GM20000 (cell line): ENCODE data around the gene C1orf74.

Experiments
- DNase-seq: peaks from one replicate; pipeline ENCODE4 v3.0.0; 2012; ENCODE audit warnings: low spot score
- CTCF ChIP-seq: IDR thresholded peaks from 2 replicates; pipeline ENCODE4 v1.5.1; 2012; ENCODE audit warnings: mild to moderate bottlenecking, control low read depth; ENCODE audit errors: extremely low read depth, missing control alignments

Gene C1orf74

DNA sequence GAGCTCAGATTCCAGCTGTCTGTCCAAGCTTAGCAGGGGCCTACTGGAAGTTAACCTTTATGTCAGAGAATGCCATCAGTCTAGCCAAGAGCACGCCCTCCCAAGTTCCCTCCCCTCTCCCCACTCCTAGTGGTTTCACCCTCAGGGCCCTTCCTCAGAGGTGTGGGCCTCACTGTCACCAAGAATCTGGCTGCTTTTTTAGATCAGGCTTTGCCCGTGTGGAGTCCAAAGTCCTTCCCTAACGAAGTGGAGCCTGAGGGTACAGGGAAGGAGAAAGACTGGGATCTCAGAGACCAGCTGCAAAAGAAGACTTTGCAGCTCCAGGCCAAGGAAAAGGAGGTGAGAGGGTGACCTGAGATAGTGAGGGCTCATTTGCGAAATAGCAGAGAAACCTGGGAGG is 4.1 kb downstream of the C1orf74 start:
- TF ChIP-seq CTCF = no peak
- DNase-seq = no peak

- no peak for TF ChIP-seq CTCF
- DNase-seq = no peak
Measured at GRCh38 chr1:209778102-209778501, 6.3 kb downstream of the C1orf74 start.

DNA sequence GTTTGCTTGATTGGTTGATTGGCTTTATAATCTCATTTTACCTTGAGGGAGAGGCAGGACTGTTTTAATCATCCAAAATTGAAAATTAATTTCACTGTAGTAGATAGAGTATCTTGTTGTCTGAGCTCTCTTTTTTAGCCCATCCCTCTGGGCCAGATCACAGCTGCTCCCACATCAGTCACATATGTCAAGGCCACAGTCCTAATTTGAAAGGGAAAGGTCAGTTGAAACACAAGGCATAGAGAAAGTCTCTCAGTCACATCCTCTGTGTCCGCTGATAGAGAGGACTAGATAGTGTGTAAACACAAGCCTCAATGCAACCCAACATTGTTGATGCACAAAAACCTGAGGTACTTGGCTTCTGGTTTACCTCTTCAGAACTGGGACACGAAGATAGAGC is 6.8 kb downstream of the C1orf74 start:
- no peak for TF ChIP-seq CTCF
- no peak for DNase-seq

DNA sequence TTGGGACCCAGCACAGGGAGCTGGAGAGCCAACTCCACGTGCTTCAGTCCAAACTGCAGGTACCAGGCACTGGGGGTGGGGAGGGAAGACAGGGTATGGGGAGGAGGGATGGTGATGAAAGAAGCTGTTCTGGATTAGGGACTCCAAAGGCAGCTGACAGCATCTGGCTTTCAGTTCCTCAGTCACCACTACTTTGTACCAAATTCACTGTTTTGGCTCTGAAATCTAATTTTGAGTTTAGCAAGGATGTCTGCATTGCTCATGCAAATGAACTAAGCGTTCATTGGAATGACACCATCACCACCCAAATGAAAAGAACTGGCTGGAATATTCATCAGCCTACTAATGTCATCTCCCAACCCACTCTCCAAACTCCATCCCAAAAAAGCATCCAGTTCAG is 8.7 kb downstream of the C1orf74 start:
- no peak for DNase-seq
- TF ChIP-seq CTCF = no peak

DNA sequence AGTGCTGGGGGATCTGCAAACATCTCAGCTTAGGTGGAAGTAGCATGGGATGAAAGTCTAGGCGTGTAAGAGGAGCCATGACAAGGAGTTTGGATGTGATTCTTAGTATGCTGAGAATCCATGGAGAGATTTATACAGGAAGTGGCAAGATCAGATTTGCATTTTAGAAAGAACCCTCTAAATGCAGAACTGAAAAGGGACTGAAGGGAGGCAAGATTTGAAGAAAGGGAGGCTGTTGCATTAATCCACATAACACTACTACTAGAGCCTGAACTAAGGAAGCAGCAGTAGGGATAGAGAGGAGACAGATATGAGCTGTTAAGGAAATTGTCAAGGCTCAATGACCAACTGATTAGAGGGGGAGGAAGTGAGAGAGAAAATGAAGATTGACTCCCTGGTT is 9.8 kb downstream of the C1orf74 start:
- no peak for TF ChIP-seq CTCF
- DNase-seq = no peak

GRCh38 chr1:209772126-209772525 is 12.2 kb downstream of the C1orf74 start:
- no peak for TF ChIP-seq CTCF
- no peak for DNase-seq

GRCh38 chr1:209770636-209771415 is 13.5 kb downstream of the C1orf74 start:
- no peak for DNase-seq
- TF ChIP-seq CTCF = no peak
